KMS-11 (cell line): ENCODE measurements around the gene ZNF77.

Experiments
- H2AFZ ChIP-seq: fragments of 200-600 bp; sonication (generic); 2 replicates; pipeline ENCODE4 v1.6.1; 2016; ENCODE audit warnings: antibody characterized with exemption, mixed run types, low read depth
- H3K27ac ChIP-seq: fragments of 200-600 bp; sonication (generic); 2 replicates; pipeline ENCODE4 v1.6.1; 2016; ENCODE audit warnings: mild to moderate bottlenecking, mixed run types
- H3K27me3 ChIP-seq: fragments of 200-600 bp; sonication (generic); 2 replicates; pipeline ENCODE4 v1.6.1; 2017; ENCODE audit warnings: mild to moderate bottlenecking, low read depth, mixed run types, moderate library complexity; ENCODE audit not compliant: insufficient read depth
- H3K36me3 ChIP-seq: fragments of 200-600 bp; sonication (generic); 2 replicates; pipeline ENCODE4 v1.6.1; 2017; ENCODE audit warnings: mild to moderate bottlenecking, mixed run types; ENCODE audit not compliant: insufficient read depth
- H3K4me1 ChIP-seq: fragments of 200-600 bp; sonication (generic); 2 replicates; pipeline ENCODE4 v1.6.1; 2016; ENCODE audit warnings: mild to moderate bottlenecking, low read depth, mixed run types; ENCODE audit not compliant: poor library complexity, severe bottlenecking
- H3K4me2 ChIP-seq: fragments of 200-600 bp; sonication (generic); 2 replicates; pipeline ENCODE4 v1.7.0; 2016; ENCODE audit warnings: mild to moderate bottlenecking, mixed run types
- H3K4me3 ChIP-seq: fragments of 200-600 bp; sonication (generic); IDR thresholded peaks from 2 replicates; pipeline ENCODE4 v1.6.1; 2017; ENCODE audit warnings: low read depth, low read length, mixed read lengths; ENCODE audit not compliant: insufficient read depth
- H3K79me2 ChIP-seq: fragments of 200-600 bp; sonication (generic); 2 replicates; pipeline ENCODE4 v1.6.1; 2016; ENCODE audit warnings: low read depth, mixed run types; ENCODE audit not compliant: insufficient read depth
- H3K9ac ChIP-seq: fragments of 200-600 bp; sonication (generic); 2 replicates; pipeline ENCODE4 v1.6.1; 2016; ENCODE audit warnings: mild to moderate bottlenecking, mixed run types
- H4K20me1 ChIP-seq: fragments of 200-600 bp; sonication (generic); 2 replicates; pipeline ENCODE4 v1.6.1; 2016; ENCODE audit warnings: mild to moderate bottlenecking, mixed run types; ENCODE audit not compliant: insufficient read depth
- CTCF ChIP-seq: fragments of 200-600 bp; sonication (generic); conservative IDR thresholded peaks from 2 replicates; pipeline ENCODE4 v1.6.1; 2017; ENCODE audit warnings: low read depth, mild to moderate bottlenecking, antibody characterized with exemption, low read length, moderate library complexity, mixed read lengths

Gene ZNF77

GRCh38 chr19:2984215-2984528 lies 39.4 kb upstream of the ZNF77 start:
- TF ChIP-seq CTCF, result no peak
- H3K4me2 ChIP-seq, result no peak overlapping the region
- no peaks in the 10 kb centered on the region for H4K20me1 ChIP-seq
- peaks cover 70% of the 10 kb centered on the region for H3K27me3 ChIP-seq
- no peak overlapping the region for H3K27ac ChIP-seq
- no peak overlapping the region for H3K4me3 ChIP-seq
- no peaks in the 10 kb centered on the region for H3K36me3 ChIP-seq
- H3K4me1 ChIP-seq, result no peaks in the 10 kb centered on the region
- no peak overlapping the region for H3K9ac ChIP-seq
- H2AFZ ChIP-seq, result no peak overlapping the region
- H3K79me2 ChIP-seq, result no peaks in the 10 kb centered on the region

- H3K36me3 ChIP-seq, result no peaks in the 10 kb centered on the region
- no peak overlapping the region for H3K4me2 ChIP-seq
- H2AFZ ChIP-seq, result no peak overlapping the region
- H3K4me1 ChIP-seq, result no peaks in the 10 kb centered on the region
- no peak for TF ChIP-seq CTCF
- H4K20me1 ChIP-seq, result no peaks in the 10 kb centered on the region
- peaks cover 71% of the 10 kb centered on the region for H3K27me3 ChIP-seq
- H3K79me2 ChIP-seq, result no peaks in the 10 kb centered on the region
- no peak overlapping the region for H3K9ac ChIP-seq
- no peak overlapping the region for H3K27ac ChIP-seq
- no peak overlapping the region for H3K4me3 ChIP-seq
Measured at GRCh38 chr19:2983351-2984214, 38.8 kb upstream of the ZNF77 start.

GRCh38 chr19:2982983-2983350 lies 38.2 kb upstream of the ZNF77 start:
- Histone ChIP-seq H3K4me1 (no peaks in the 10 kb centered on the region), H3K9ac (no peak overlapping the region), H3K4me2 (no peak overlapping the region), H3K79me2 (no peaks in the 10 kb centered on the region), H2AFZ (no peak overlapping the region), H4K20me1 (no peaks in the 10 kb centered on the region), H3K4me3 (no peak overlapping the region), H3K27me3 (peaks cover 71% of the 10 kb centered on the region), H3K36me3 (no peaks in the 10 kb centered on the region), H3K27ac (no peak overlapping the region)
- TF ChIP-seq CTCF, result no peak

- H2AFZ ChIP-seq, result no peak overlapping the region
Measured at GRCh38 chr19:2982561-2982960, 37.8 kb upstream of the ZNF77 start.

More at GRCh38 chr19:2982561-2982960, 37.8 kb upstream of the ZNF77 start:
- H3K4me2 ChIP-seq, result no peak overlapping the region
- no peaks in the 10 kb centered on the region for H3K36me3 ChIP-seq
- H3K4me3 ChIP-seq, result no peak overlapping the region
- H3K27ac ChIP-seq, result no peak overlapping the region
- TF ChIP-seq CTCF, result no peak
- H3K9ac ChIP-seq, result no peak overlapping the region
- H3K4me1 ChIP-seq, result no peaks in the 10 kb centered on the region
- H4K20me1 ChIP-seq, result no peaks in the 10 kb centered on the region
- peaks cover 71% of the 10 kb centered on the region for H3K27me3 ChIP-seq
- no peaks in the 10 kb centered on the region for H3K79me2 ChIP-seq
